Endodermal cell (in vitro differentiated cells): Measurements from ENCODE around the gene TNKS2. TPM values are rescaled to one million over a fixed set of nuclear protein-coding genes. Genes with fewer than 3 reads are reported as not detected.

Experiments used
- DNase-seq: peaks from one replicate; pipeline ENCODE4 v3.0.0-alpha.2; 2017
- H3K27ac ChIP-seq: 2 replicates; pipeline ENCODE4 v1.5.1; 2013; ENCODE audit warnings: mild to moderate bottlenecking, low read depth, low read length, moderate library complexity
- H3K27me3 ChIP-seq: 2 replicates; pipeline ENCODE4 v1.6.1; 2013; ENCODE audit warnings: mild to moderate bottlenecking, low read length, moderate library complexity; ENCODE audit not compliant: insufficient read depth, control insufficient read depth, poor library complexity, severe bottlenecking
- H3K36me3 ChIP-seq: 2 replicates; pipeline ENCODE4 v1.7.0; 2013; ENCODE audit warnings: mild to moderate bottlenecking, low read length, moderate library complexity; ENCODE audit not compliant: control insufficient read depth, insufficient read depth
- H3K4me1 ChIP-seq: one replicate; pipeline ENCODE4 v1.7.0; 2013; ENCODE audit warnings: low read length; ENCODE audit not compliant: control insufficient read depth, insufficient read depth
- H3K4me3 ChIP-seq: 2 replicates; pipeline ENCODE4 v1.5.1; 2013; ENCODE audit warnings: mild to moderate bottlenecking, low read length, moderate library complexity
- H3K9ac ChIP-seq: 2 replicates; pipeline ENCODE4 v1.6.1; 2013; ENCODE audit warnings: mild to moderate bottlenecking, low read length, moderate library complexity; ENCODE audit not compliant: poor library complexity, severe bottlenecking; ENCODE audit errors: extremely low read depth
- H3K9me3 ChIP-seq: 2 replicates; pipeline ENCODE4 v1.6.1; 2013; ENCODE audit warnings: mild to moderate bottlenecking, low read length, moderate library complexity; ENCODE audit not compliant: control insufficient read depth
- H3K27ac Mint-ChIP-seq: 2 replicates; pipeline ENCODE4 v1.8.0; 2020; ENCODE audit warnings: mixed read lengths
- H3K27me3 Mint-ChIP-seq: 2 replicates; pipeline ENCODE4 v1.8.0; 2021; ENCODE audit warnings: mild to moderate bottlenecking, mixed read lengths; ENCODE audit not compliant: insufficient read depth
- H3K36me3 Mint-ChIP-seq: 2 replicates; pipeline ENCODE4 v1.8.0; 2020; ENCODE audit warnings: low read depth, mixed read lengths
- H3K4me1 Mint-ChIP-seq: 2 replicates; pipeline ENCODE4 v1.8.0; 2020; ENCODE audit warnings: mixed read lengths
- H3K4me3 Mint-ChIP-seq: 2 replicates; pipeline ENCODE4 v1.8.0; 2020; ENCODE audit warnings: mild to moderate bottlenecking, moderate library complexity, mixed read lengths
- H3K9me3 Mint-ChIP-seq: 2 replicates; pipeline ENCODE4 v1.8.0; 2020; ENCODE audit warnings: mild to moderate bottlenecking, mixed read lengths
- WGBS, 2 experiments: methylation state at CpG; one replicate each; pipeline versions ENCODE4 v1.1.5 to v1.1.7; 2013; ENCODE audit warnings: missing lambda C conversion rate in 2 of 2, mixed read lengths in 1 of 2; ENCODE audit not compliant: insufficient coverage in 1 of 2, insufficient read length in 1 of 2; 5-methylcytosine and 5-hydroxymethylcytosine counted together
- total RNA-seq, 2 donors: library from RNA; stranded (reverse); fragmentation: NEBNext Ultra II Directional in 1 of 2; extraction: Animal tissue kit (Norgen Biotek cat#: 25700) in 1 of 2; gene quantifications; 2 replicates in 1 of 2; 3 replicates in 1 of 2; pipeline ENCODE4 v1.2.1, GENCODE V29; 2021
- TF ChIP-seq, protein P1 (sequence below): fragments of 200-600 bp; sonication (generic); conservative IDR thresholded peaks from 2 replicates; pipeline ENCODE4 v1.5.0; 2021; ENCODE audit warnings: antibody characterized with exemption, mild to moderate bottlenecking

TNKS2 gene
- total RNA-seq, 2 donors from 2014 or later, result 51.3 to 59.9 TPM

DNA sequence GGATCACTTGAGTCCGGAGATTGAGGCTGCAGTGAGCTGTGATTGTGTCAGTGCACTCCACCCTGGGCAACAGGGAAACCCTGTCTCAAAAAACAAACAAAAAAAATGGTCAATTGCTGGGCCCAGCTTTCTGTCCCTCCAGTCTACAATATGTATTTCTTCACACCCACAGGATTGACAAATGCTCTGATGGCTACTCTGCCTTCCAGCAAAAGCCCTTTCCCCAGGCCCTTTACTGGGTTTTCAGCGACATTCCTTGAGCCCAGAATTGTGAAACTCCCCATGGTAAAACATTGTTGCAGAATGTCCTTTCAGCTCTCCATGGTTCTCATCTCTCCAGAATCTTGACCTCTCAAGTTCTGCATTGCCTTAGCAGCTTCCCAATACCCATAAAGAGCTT is 23.7 kb upstream of the TNKS2 start:
- Histone ChIP-seq H3K4me3 (no peak overlapping the region), H3K27ac (no peak overlapping the region), H3K36me3 (no peaks in the 10 kb centered on the region), H3K27me3 (no peaks in the 10 kb centered on the region), H3K4me1 (no peaks in the 10 kb centered on the region), H3K9ac (no peak overlapping the region), H3K9me3 (peaks cover 4% of the 10 kb centered on the region)
- TF ChIP-seq, protein P1, sequence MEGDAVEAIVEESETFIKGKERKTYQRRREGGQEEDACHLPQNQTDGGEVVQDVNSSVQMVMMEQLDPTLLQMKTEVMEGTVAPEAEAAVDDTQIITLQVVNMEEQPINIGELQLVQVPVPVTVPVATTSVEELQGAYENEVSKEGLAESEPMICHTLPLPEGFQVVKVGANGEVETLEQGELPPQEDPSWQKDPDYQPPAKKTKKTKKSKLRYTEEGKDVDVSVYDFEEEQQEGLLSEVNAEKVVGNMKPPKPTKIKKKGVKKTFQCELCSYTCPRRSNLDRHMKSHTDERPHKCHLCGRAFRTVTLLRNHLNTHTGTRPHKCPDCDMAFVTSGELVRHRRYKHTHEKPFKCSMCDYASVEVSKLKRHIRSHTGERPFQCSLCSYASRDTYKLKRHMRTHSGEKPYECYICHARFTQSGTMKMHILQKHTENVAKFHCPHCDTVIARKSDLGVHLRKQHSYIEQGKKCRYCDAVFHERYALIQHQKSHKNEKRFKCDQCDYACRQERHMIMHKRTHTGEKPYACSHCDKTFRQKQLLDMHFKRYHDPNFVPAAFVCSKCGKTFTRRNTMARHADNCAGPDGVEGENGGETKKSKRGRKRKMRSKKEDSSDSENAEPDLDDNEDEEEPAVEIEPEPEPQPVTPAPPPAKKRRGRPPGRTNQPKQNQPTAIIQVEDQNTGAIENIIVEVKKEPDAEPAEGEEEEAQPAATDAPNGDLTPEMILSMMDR, result no peak
- no peak for DNase-seq
- Mint-ChIP-seq H3K27ac (no peak overlapping the region), H3K9me3 (peaks cover 2% of the 10 kb centered on the region), H3K4me3 (no peak overlapping the region), H3K4me1 (peaks cover 5% of the 10 kb centered on the region), H3K36me3 (no peaks in the 10 kb centered on the region), H3K27me3 (no peaks in the 10 kb centered on the region)
- 97 to 100% methylated on average over 2 of the region's 2 CpGs for WGBS, 2 experiments

DNA sequence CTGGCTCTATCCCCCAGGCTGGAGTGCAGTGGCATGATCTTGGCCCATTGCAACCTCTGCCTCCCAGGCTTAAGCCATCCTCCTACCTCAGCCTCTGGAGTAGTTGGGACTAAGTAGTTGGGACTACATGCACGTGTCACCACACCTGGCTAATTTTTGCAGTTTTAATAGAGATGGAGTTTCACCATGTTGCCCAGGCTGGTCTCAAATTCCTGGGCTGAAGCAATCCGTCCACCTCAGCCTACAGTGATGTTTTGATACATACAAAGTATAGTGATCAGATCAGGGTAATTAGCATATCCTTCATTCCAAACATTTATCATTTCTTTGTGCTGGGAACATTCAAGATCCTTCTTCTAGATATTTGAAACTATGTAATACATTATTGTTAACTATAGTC is 22.5 kb upstream of the TNKS2 start:
- 96% methylated on average over 2 of the region's 2 CpGs; no CpG with 5 or more reads in 1 of the 2 experiments for WGBS, 2 experiments
- Mint-ChIP-seq H3K27ac (no peak overlapping the region), H3K4me3 (no peak overlapping the region), H3K36me3 (no peaks in the 10 kb centered on the region), H3K9me3 (peaks cover 2% of the 10 kb centered on the region), H3K27me3 (peaks cover under 1% of the 10 kb centered on the region), H3K4me1 (peaks cover 5% of the 10 kb centered on the region)
- Histone ChIP-seq H3K27me3 (peaks cover under 1% of the 10 kb centered on the region), H3K27ac (no peak overlapping the region), H3K4me3 (no peak overlapping the region), H3K9ac (no peak overlapping the region), H3K36me3 (no peaks in the 10 kb centered on the region), H3K4me1 (no peaks in the 10 kb centered on the region), H3K9me3 (peaks cover 4% of the 10 kb centered on the region)
- TF ChIP-seq, protein P1, result no peak
- DNase-seq, result no peak

DNA sequence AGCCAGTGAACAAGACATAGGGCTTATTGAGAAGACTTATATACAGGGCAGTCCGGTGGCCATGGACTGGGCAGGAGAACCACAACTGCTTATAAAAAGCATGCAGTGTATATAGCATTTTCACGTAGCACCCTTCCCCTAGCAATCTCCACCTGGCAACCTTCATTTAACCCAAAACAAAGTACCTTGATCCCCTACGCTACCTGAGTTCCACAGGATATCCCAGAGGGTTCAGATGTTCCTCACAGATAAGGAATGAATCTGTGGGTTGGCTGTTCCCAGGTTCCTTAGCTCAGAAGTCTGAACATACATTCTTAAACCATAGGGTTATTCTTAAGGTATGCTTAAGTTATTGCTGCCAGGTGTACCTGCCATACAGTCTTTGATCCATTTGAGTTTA is 22.0 kb upstream of the TNKS2 start:
- no peak for DNase-seq
- H3K27me3 ChIP-seq, result peaks cover 4% of the 10 kb centered on the region
- H3K27me3 Mint-ChIP-seq, result peaks cover 4% of the 10 kb centered on the region

More for the DNA sequence above, 22.0 kb upstream of the TNKS2 start:
- no peaks in the 10 kb centered on the region for H3K36me3 ChIP-seq
- no peak overlapping the region for H3K27ac ChIP-seq
- no peaks in the 10 kb centered on the region for H3K4me1 ChIP-seq
- H3K9me3 Mint-ChIP-seq, result peaks cover 2% of the 10 kb centered on the region
- H3K27ac Mint-ChIP-seq, result no peak overlapping the region
- TF ChIP-seq, protein P1, result no peak
- H3K9me3 ChIP-seq, result peaks cover 4% of the 10 kb centered on the region
- peaks cover 5% of the 10 kb centered on the region for H3K4me1 Mint-ChIP-seq
- 95% methylated on average over 3 of the region's 3 CpGs; no CpG with 5 or more reads in 1 of the 2 experiments for WGBS, 2 experiments
- no peak overlapping the region for H3K4me3 Mint-ChIP-seq
- no peak overlapping the region for H3K9ac ChIP-seq
- no peak overlapping the region for H3K4me3 ChIP-seq
- no peaks in the 10 kb centered on the region for H3K36me3 Mint-ChIP-seq
